ENCODE results near the gene ALPI.
A peak's percentile ranks its signal among the peaks of the same experiment; 100 is the strongest.
"Not testable (repeated sequence)": the region's sequence is repeated elsewhere in the genome, so short reads cannot be mapped to it uniquely, and the experiment has no call there.

Gene ALPI

GRCh38 chr2:232455426-232456255, at the start of gene ALPI:
Gene ALPI (plus strand): TSS chr2:232456153. CDS start chr2:232456200, 47 bp downstream.
- Mint-ChIP-seq H3K36me3 (no peaks in the 10 kb centered on the region), H3K4me3 (no peak within 1 kb of the TSS), H3K27me3 (peaks cover 53% of the 10 kb centered on the region), H3K9me3 (no peaks in the 10 kb centered on the region), H3K4me1 (no peaks in the 10 kb centered on the region), H3K27ac (no peak within 1 kb of the TSS)
- DNase-seq: peak; percentile 10
- CTCF ChIA-PET: no interaction called here

DNA sequence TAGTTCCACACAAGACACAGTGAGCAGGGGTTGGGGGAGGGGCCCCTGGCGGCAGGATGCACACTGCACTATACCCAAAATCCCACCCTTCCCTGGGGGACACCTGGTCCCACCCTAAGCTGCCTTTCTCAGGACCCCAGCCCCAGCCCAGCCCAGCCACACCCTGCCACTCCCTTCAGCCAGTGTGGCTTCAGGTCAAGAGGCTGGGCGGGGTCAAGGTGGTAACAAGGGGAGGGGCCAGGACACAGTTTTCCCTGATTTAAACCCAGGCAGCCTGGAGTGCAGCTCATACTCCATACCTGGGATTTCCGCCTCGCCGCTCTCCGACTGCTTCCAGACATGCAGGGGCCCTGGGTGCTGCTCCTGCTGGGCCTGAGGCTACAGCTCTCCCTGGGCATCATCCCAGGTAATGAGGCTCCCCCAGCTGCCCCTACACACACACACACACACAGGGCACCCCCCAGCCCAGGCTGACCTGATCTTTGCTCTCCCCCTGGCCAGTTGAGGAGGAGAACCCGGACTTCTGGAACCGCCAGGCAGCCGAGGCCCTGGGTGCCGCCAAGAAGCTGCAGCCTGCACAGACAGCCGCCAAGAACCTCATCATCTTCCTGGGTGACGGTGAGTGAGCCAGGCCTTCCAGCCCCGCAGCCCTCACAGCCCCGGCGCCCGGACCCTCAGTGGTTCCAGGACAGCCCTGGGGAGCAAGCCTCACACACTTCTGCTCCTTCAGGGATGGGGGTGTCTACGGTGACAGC, 49.2 kb upstream of the ALPI start, which contains the start of gene ALPG:
Gene ALPG, plus strand, starts transcription at position 289 of the 755 bp plus-strand sequence. Its CDS starts 51 bp downstream, at position 340.
- no peaks in the 10 kb centered on the region for H3K36me3 Mint-ChIP-seq
- H3K27me3 Mint-ChIP-seq: peaks cover 39% of the 10 kb centered on the region
- CTCF ChIA-PET: no interaction called here
- H3K4me1 Mint-ChIP-seq: no peaks in the 10 kb centered on the region
- no peak within 1 kb of the TSS for H3K4me3 Mint-ChIP-seq
- no peak within 1 kb of the TSS for H3K27ac Mint-ChIP-seq
- DNase-seq: no peak
- H3K9me3 Mint-ChIP-seq: no peaks in the 10 kb centered on the region

DNA sequence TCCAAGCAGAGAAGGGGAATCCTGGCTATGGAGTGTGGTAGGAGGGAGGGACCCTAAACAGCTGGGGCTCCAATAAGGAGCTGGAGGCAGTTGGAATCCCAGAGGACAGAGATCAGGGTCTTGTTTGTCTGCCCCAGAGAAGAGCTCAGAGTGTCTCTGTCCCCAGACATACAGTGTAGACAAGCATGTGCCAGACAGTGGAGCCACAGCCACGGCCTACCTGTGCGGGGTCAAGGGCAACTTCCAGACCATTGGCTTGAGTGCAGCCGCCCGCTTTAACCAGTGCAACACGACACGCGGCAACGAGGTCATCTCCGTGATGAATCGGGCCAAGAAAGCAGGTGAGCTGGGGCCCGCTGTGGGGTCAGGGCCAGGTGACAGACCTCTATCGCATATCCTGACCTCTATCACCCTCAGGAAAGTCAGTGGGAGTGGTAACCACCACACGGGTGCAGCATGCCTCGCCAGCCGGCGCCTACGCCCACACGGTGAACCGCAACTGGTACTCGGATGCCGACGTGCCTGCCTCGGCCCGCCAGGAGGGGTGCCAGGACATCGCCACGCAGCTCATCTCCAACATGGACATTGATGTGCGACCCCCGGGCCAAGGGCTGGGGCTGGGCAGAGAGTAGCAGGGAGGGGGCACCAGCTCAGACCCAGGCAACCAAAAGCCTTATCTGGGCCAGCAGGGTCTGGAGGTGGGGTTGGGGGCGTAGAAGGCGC, 48.4 kb upstream of the ALPI start:
- DNase-seq, H3K4me3 Mint-ChIP-seq, H3K9me3 Mint-ChIP-seq, H3K27ac Mint-ChIP-seq, CTCF ChIA-PET, H3K36me3 Mint-ChIP-seq, H3K4me1 Mint-ChIP-seq: not testable (repeated sequence)
- H3K27me3 Mint-ChIP-seq: peaks cover 44% of the 10 kb centered on the region

- H3K36me3 Mint-ChIP-seq, CTCF ChIA-PET, H3K4me3 Mint-ChIP-seq, H3K9me3 Mint-ChIP-seq, H3K27ac Mint-ChIP-seq, H3K4me1 Mint-ChIP-seq, DNase-seq: not testable (repeated sequence)
- H3K27me3 Mint-ChIP-seq: peaks cover 50% of the 10 kb centered on the region
Observed at GRCh38 chr2:232408269-232408668, 47.7 kb upstream of the ALPI start.

GRCh38 chr2:232409617-232410016, 46.3 kb upstream of the ALPI start:
- H3K27me3 Mint-ChIP-seq: peaks cover 60% of the 10 kb centered on the region
- DNase-seq, H3K27ac Mint-ChIP-seq, H3K36me3 Mint-ChIP-seq, H3K4me1 Mint-ChIP-seq, H3K4me3 Mint-ChIP-seq, H3K9me3 Mint-ChIP-seq, CTCF ChIA-PET: not testable (repeated sequence)

DNA sequence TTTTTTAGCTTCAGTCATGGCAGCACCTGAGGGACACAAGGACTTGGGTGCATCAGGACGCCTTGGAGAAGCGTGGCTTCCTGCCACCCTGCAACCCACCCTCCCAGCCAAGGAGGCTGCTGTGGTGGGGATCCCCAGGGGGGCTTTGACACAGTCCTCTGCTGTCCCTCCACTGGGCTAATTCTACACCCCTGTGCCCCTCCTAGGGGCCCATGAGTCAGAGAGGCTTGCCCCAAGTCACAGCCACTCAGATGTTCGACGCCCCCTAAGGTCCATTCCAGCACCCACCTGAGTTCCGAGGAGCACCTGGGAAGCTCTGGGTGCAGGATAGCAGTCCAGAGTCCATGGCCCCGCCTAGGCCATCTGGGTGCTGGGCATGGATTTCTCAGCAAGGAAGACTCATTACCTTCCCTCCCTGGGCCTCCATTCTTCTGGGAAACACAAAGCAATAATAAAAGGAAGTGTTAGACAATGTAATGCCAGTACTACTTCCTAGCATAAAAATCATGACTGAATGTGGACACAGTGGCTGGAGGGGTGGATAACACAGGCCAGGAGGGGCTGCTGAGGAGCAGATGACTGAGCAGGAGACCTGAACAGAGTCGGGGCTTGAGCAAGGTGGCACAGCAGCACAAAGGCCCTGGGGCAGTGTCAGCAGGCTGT, 45.6 kb upstream of the ALPI start:
- H3K4me3 Mint-ChIP-seq: no peak overlapping the region
- H3K9me3 Mint-ChIP-seq: no peaks in the 10 kb centered on the region
- H3K27ac Mint-ChIP-seq: no peak overlapping the region
- H3K36me3 Mint-ChIP-seq: no peaks in the 10 kb centered on the region
- H3K4me1 Mint-ChIP-seq: no peaks in the 10 kb centered on the region
- CTCF ChIA-PET: no interaction called here
- no peak for DNase-seq
- H3K27me3 Mint-ChIP-seq: peaks cover 66% of the 10 kb centered on the region

DNA sequence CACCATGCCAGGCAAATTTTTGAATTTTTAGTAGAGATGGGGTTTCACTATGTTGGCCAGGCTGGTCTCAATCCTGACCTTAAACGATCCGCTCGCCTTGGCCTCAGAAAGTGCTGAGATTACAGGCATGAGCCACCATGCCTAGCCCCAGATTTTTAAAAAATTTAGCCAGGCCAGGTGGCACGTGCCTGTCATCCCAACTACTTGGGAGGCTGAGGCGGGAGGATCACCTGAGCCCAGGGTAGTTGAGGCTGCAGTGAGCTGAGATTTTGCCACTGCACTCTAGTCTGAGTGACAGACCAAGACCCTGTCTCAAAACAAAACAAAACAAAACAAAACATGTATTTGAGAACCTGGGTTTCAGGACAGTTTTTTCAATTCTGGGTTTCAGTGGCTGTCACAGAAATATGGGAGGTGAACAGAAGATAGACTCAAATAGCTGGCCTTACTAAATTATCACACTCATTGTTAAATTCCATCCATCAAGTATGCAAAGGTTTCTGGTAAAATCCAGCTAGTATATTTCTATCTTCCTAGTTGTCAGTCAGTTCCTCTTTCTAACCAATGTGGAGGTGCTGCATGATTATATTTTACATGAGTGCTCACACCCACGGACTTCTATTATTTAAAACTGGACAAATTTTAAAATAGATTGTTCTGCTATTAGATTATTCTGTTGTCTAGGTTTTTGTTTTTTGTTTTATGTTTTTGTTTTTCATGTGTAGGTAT, 43.9 kb upstream of the ALPI start:
- H3K27me3 Mint-ChIP-seq: peaks cover 82% of the 10 kb centered on the region
- no peak overlapping the region for H3K4me3 Mint-ChIP-seq
- H3K27ac Mint-ChIP-seq: no peak overlapping the region
- H3K9me3 Mint-ChIP-seq: no peaks in the 10 kb centered on the region
- no peaks in the 10 kb centered on the region for H3K4me1 Mint-ChIP-seq
- CTCF ChIA-PET: no interaction called here
- no peaks in the 10 kb centered on the region for H3K36me3 Mint-ChIP-seq
- DNase-seq: no peak

DNA sequence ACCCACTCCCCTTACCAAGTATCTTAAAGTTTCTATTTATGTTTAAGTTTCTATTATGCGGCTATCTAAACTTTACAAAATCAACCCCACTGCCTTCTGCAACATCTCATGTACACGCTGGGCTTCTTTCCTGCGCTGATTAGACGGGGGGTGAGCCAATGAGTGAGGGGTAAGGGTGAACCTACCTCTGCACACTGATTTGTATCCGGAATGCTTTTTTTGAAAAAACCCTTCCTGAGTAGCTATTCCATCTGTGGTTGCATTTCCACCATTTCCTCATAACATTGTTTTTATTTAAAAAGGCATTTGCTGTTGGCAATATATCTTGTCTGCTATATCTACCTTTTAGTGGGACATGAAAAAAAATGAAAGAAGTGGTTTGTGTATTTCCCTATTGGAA, 43.0 kb upstream of the ALPI start:
- no peaks in the 10 kb centered on the region for H3K36me3 Mint-ChIP-seq
- no peak overlapping the region for H3K27ac Mint-ChIP-seq
- no peaks in the 10 kb centered on the region for H3K9me3 Mint-ChIP-seq
- no peak for DNase-seq
- CTCF ChIA-PET: no interaction called here
- H3K4me1 Mint-ChIP-seq: no peaks in the 10 kb centered on the region
- peaks cover 83% of the 10 kb centered on the region for H3K27me3 Mint-ChIP-seq
- H3K4me3 Mint-ChIP-seq: no peak overlapping the region

- Mint-ChIP-seq H3K4me3 (no peak overlapping the region), H3K27me3 (peaks cover 99% of the 10 kb centered on the region), H3K36me3 (no peaks in the 10 kb centered on the region), H3K9me3 (no peaks in the 10 kb centered on the region), H3K27ac (no peak overlapping the region), H3K4me1 (peaks cover 10% of the 10 kb centered on the region)
- DNase-seq: no peak
- CTCF ChIA-PET: no interaction called here
Observed at GRCh38 chr2:232415138-232415690, 40.7 kb upstream of the ALPI start.

- no peak overlapping the region for H3K27ac Mint-ChIP-seq
- peaks cover 13% of the 10 kb centered on the region for H3K4me1 Mint-ChIP-seq
- peaks cover 99% of the 10 kb centered on the region for H3K27me3 Mint-ChIP-seq
- no peak for DNase-seq
- H3K4me3 Mint-ChIP-seq: no peak overlapping the region
- CTCF ChIA-PET: no interaction called here
- H3K36me3 Mint-ChIP-seq: no peaks in the 10 kb centered on the region
- H3K9me3 Mint-ChIP-seq: no peaks in the 10 kb centered on the region
Observed at GRCh38 chr2:232415736-232416520, 40.0 kb upstream of the ALPI start.

DNA sequence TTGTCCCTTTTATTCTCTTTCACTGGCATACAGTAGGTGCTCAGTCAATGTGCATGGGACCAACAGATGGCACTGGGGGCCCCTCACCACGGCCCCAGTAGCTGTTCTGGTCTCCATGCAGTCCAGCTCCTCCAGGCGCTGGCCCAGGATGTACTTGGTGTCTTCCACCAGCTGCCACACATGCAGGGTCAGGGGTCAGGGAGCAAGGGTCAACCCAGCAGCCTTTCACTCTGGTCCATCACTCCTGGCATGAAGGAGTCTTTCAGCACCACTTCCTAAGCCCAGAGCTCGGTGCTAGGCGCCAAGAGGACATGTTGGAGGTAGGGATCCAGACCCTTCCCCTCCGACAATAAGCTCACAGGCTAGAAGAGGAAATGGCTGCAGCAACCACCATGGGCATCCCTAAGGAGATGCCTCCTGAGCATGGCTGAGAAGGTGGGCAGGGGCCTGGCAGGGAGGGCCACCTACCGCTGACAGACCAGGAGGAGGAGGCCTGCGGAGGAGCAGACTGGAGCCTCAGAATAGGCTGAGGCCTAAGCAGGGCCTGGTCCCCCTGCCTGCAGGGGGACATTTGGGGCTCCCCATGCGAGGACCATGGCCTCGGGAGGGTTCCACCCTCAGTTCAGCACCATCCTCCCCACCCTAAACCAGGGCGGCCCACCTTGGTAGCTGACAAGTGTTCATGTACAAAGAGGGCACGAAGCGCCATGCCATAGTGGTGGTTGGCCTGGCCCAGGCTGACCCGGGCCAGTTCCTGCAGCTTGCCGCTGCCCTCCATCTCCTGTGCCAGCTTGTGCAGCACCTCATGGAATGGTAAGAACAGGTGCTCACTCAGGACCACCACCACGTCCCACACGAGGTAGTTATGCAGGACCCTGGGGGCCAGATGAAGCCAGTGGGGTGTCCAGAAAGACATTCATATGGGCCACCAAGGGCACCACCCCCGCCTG, 39.2 kb upstream of the ALPI start:
- peaks cover 1% of the 10 kb centered on the region for H3K9me3 Mint-ChIP-seq
- H3K36me3 Mint-ChIP-seq: no peaks in the 10 kb centered on the region
- CTCF ChIA-PET: interaction anchor here (1.0 to 1.3 kb wide), 3 partner anchors 23 to 516 kb away, joined by 3 read pairs; no protein-coding TSS in a partner anchor
- no peak overlapping the region for H3K4me3 Mint-ChIP-seq
- no peak overlapping the region for H3K27ac Mint-ChIP-seq
- peaks cover 99% of the 10 kb centered on the region for H3K27me3 Mint-ChIP-seq
- DNase-seq: no peak
- H3K4me1 Mint-ChIP-seq: peaks cover 15% of the 10 kb centered on the region

GRCh38 chr2:232417489-232417888, 38.5 kb upstream of the ALPI start:
- Mint-ChIP-seq H3K4me1 (peaks cover 16% of the 10 kb centered on the region), H3K9me3 (peaks cover 7% of the 10 kb centered on the region), H3K27ac (no peak overlapping the region), H3K36me3 (peaks cover under 1% of the 10 kb centered on the region), H3K4me3 (no peak overlapping the region), H3K27me3 (peaks cover 99% of the 10 kb centered on the region)
- DNase-seq: no peak
- CTCF ChIA-PET: interaction anchor here (1.0 to 1.3 kb wide), 3 partner anchors 22 to 516 kb away, joined by 3 read pairs; no protein-coding TSS in a partner anchor
